NT2/D1 (cell line): ENCODE data around the gene TAMALIN.

ENCODE experiments used
- SUZ12 ChIP-seq: IDR thresholded peaks from 2 replicates; pipeline ENCODE4 v1.6.1; 2011; ENCODE audit not compliant: insufficient read length, insufficient read depth; ENCODE audit errors: extremely low read depth
- YY1 ChIP-seq: IDR thresholded peaks from 2 replicates; pipeline ENCODE4 v1.6.1; 2011; ENCODE audit not compliant: insufficient read length, insufficient read depth
- ZNF274 ChIP-seq: IDR thresholded peaks from 2 replicates; pipeline ENCODE4 v1.6.1; 2011; ENCODE audit warnings: mild to moderate bottlenecking, low read depth, low read length

- TF ChIP-seq YY1 = no peak
- TF ChIP-seq SUZ12 = no peak
- no peak for TF ChIP-seq ZNF274
Measured at GRCh38 chr12:52032804-52033445, 26.2 kb downstream of the TAMALIN start.
